Upper lobe of right lung (tissue), 1 donor: ENCODE results near the gene PTPRN2. TPM values are rescaled to one million over a fixed set of nuclear protein-coding genes. Genes with fewer than 3 reads are reported as not detected.

ENCODE experiments used
- ATAC-seq: fragments of 200-7000 bp; cut with Tn5 transposase; one replicate; pipeline ENCODE4 v1.9.1; 2020; ENCODE audit warnings: mild to moderate bottlenecking, moderate library complexity
- DNase-seq: peaks from one replicate; pipeline ENCODE4 v3.0.0-alpha.2; 2020
- H3K27ac ChIP-seq: fragments of 200-600 bp; one replicate; pipeline ENCODE4 v1.8.0; 2022
- H3K27me3 ChIP-seq: fragments of 200-600 bp; one replicate; pipeline ENCODE4 v1.8.0; 2022; ENCODE audit warnings: mild to moderate bottlenecking
- H3K36me3 ChIP-seq: fragments of 200-600 bp; one replicate; pipeline ENCODE4 v1.8.0; 2022
- H3K4me1 ChIP-seq: fragments of 200-600 bp; one replicate; pipeline ENCODE4 v1.8.0; 2022
- H3K4me3 ChIP-seq: fragments of 200-600 bp; one replicate; pipeline ENCODE4 v1.8.0; 2022; ENCODE audit warnings: mild to moderate bottlenecking
- H3K9me3 ChIP-seq: fragments of 200-600 bp; one replicate; pipeline ENCODE4 v1.8.0; 2022
- intact Hi-C: fragments of 100-400 bp; cut with DNase I; formaldehyde crosslinking; loops from one replicate; pipeline ENCODE4 v1.11.0; 2022
- total RNA-seq: library from RNA; stranded (reverse); fragmentation: NEBNext Ultra II Directional; extraction: Animal tissue kit (Norgen Biotek cat#: 25700); gene quantifications from one replicate; pipeline ENCODE4 v1.2.1, GENCODE V29; 2021
- TF ChIP-seq, protein P1 (sequence below): fragments of 200-600 bp; IDR thresholded peaks from one replicate; pipeline ENCODE4 v1.8.0; 2022; ENCODE audit warnings: antibody characterized with exemption
- donor health status: DM: no; HTN: yes; CAD: no; lungs with severe emphysema.

PTPRN2 gene
- total RNA-seq, 1 donor from 2014 or later, result 4.9 TPM

DNA sequence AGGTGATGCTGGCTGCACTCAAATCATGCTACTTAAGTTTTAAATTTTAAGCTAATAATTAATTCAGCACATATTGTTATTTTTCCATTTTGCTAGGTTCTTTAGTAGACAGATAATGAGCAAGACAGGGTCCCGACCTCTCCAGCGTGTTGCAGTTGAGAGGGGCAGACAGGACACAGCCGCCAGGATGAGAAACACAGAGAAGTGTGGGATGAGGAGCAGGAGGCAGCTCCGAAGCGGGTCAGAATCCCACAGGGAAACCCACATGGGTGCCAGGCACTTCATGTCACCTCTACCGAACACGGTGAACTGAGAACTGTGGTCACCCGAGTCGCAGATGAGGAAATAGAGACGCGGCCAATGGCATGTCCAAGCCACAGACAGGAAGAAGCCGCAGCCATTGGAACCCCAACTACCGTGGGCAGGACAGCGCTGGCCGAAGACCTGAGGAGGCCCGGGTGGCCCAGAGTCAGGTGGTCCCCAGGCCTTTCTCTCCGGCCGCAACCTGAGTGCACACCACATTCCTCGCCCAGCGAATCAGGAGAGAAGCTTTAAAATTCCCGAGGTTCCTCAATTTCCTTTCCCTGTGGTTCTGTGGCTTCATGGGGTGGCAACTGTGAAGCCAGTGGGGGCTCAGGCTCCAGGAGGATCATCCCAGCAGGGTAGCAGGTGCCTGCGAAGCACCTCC, 1037.9 kb downstream of the PTPRN2 start:
- Histone ChIP-seq H3K36me3 (no peaks in the 10 kb centered on the region), H3K27me3 (no peaks in the 10 kb centered on the region), H3K27ac (no peak overlapping the region), H3K9me3 (no peaks in the 10 kb centered on the region), H3K4me1 (no peaks in the 10 kb centered on the region), H3K4me3 (no peak overlapping the region)
- ATAC-seq, result no peak
- intact Hi-C loops, result no loop called here
- TF ChIP-seq, protein P1, sequence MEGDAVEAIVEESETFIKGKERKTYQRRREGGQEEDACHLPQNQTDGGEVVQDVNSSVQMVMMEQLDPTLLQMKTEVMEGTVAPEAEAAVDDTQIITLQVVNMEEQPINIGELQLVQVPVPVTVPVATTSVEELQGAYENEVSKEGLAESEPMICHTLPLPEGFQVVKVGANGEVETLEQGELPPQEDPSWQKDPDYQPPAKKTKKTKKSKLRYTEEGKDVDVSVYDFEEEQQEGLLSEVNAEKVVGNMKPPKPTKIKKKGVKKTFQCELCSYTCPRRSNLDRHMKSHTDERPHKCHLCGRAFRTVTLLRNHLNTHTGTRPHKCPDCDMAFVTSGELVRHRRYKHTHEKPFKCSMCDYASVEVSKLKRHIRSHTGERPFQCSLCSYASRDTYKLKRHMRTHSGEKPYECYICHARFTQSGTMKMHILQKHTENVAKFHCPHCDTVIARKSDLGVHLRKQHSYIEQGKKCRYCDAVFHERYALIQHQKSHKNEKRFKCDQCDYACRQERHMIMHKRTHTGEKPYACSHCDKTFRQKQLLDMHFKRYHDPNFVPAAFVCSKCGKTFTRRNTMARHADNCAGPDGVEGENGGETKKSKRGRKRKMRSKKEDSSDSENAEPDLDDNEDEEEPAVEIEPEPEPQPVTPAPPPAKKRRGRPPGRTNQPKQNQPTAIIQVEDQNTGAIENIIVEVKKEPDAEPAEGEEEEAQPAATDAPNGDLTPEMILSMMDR, result no peak
- DNase-seq, result peak; percentile 32

DNA sequence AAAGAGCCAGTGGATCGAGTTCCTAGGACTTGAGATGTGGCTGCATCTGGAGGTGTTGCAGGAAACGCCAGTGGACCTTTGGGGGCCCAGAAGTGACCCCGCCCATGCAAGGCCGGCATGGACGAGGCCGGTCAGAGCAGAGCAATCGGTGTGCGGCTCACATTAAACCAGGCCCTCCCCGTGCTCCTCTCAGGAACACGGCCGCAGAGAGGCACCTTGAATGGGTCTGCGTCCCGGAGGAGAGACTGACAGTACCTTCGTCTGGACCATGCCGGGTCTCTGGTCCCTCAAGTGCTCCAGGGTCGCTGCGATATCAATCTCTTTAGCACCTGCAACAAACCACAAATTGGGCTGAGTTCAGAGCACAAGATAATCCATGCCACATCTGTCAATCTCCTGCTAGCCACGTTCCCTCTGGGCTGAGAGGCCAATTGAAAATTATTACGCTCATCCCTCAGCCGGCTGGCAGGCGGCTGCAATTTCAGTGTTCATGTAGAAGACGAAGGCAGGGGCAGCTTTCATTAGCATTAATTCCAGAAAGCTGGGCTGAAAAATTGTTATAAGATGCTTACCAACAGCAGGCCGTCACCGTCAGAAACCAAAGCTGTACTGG, 1038.8 kb downstream of the PTPRN2 start:
- H3K27me3 ChIP-seq, result no peaks in the 10 kb centered on the region
- H3K9me3 ChIP-seq, result no peaks in the 10 kb centered on the region
- ATAC-seq, result no peak
- H3K4me1 ChIP-seq, result no peaks in the 10 kb centered on the region
- DNase-seq, result peak; percentile 33
- intact Hi-C loops, result no loop called here
- no peak overlapping the region for H3K27ac ChIP-seq
- no peaks in the 10 kb centered on the region for H3K36me3 ChIP-seq
- no peak overlapping the region for H3K4me3 ChIP-seq
- TF ChIP-seq, protein P1, result no peak

DNA sequence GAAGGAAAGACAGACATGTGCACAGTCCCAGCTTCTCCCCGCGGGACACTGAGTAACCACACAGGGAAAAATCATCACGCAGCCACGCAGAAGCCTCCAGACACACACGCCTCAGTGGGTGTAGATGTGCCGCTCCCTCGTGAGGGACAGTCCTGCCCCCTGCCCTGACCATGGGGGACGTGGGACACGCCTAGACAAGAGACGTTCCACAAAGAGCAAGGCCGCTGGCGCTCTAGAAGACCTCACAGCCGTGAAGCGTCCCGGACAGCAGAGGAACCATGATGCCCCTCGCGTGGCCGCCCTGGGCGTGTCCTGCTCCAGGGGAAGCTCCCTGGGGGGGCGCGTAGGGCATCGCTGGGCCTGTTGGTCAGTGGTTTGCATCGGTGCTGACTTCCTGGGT, 1040.0 kb downstream of the PTPRN2 start:
- H3K27ac ChIP-seq, result no peak overlapping the region
- H3K36me3 ChIP-seq, result no peaks in the 10 kb centered on the region
- H3K9me3 ChIP-seq, result no peaks in the 10 kb centered on the region
- H3K4me3 ChIP-seq, result no peak overlapping the region
- intact Hi-C loops, result no loop called here
- TF ChIP-seq, protein P1, result no peak
- H3K27me3 ChIP-seq, result no peaks in the 10 kb centered on the region
- no peaks in the 10 kb centered on the region for H3K4me1 ChIP-seq
- DNase-seq, result peak; percentile 35
- ATAC-seq, result no peak

DNA sequence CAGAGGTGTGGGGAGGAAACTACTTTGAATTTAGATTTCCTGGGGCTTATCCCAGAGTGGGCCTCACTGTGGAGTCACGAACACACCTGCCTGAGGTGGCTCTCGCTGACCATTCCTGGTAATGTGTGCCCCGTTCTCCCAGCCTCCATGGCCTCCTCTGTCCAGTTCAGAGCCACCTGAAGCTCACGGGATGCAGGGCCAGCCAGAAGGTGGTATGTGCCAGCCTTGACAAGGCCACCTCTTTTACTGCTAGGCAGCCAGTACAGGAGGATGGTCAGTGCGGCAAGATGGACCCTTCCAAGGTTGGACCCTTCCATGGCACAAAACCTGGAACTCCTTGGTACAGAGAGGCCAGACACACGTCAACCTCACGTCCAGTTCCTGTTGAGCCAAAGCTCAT, 1040.5 kb downstream of the PTPRN2 start:
- Histone ChIP-seq H3K4me1 (no peaks in the 10 kb centered on the region), H3K4me3 (no peak overlapping the region), H3K27me3 (no peaks in the 10 kb centered on the region), H3K27ac (no peak overlapping the region), H3K36me3 (no peaks in the 10 kb centered on the region), H3K9me3 (no peaks in the 10 kb centered on the region)
- TF ChIP-seq, protein P1, result no peak
- intact Hi-C loops, result no loop called here
- DNase-seq (peak; percentile 37), ATAC-seq (no peak)

DNA sequence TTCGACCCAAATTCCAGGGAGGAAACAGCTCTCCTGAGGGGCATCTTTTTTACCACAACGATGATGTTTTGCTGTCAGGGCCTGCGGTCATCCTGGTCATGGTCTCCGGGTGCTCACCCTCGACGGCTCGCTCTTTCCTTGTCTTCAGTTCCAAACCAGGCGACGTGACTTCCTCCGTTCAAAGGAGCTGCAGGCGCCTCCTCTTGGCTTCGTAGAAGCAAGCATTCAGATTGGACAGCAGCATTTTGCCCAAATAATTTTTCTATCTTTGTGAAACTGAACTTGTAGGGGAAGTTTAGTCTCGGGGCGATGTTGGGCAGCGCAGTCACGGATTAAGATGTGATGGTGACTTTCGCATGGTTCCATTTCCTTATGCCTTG, 1042.0 kb downstream of the PTPRN2 start:
- TF ChIP-seq, protein P1, result no peak
- Histone ChIP-seq H3K4me3 (no peak overlapping the region), H3K4me1 (no peaks in the 10 kb centered on the region), H3K9me3 (no peaks in the 10 kb centered on the region), H3K36me3 (no peaks in the 10 kb centered on the region), H3K27me3 (no peaks in the 10 kb centered on the region), H3K27ac (no peak overlapping the region)
- DNase-seq (peak; percentile 28), ATAC-seq (no peak)
- intact Hi-C loops, result no loop called here
